Body of pancreas (tissue), 4 donors: ENCODE results near the gene MAP3K20. TPM values are rescaled to one million over a fixed set of nuclear protein-coding genes. Genes with fewer than 3 reads are reported as not detected.

Source experiments
- ATAC-seq: fragments of 150-250 bp; one replicate; pipeline ENCODE4 v1.9.1; 2016
- DNase-seq, 4 donors: peaks; one replicate each; pipeline ENCODE4 v3.0.0-alpha.2; 2019
- H3K27ac ChIP-seq, 4 donors: fragments of 200-600 bp; sonication (generic); 1 replicate in 3 of 4; 2 replicates in 1 of 4; pipeline versions ENCODE4 v1.5.1 to v1.6.1; 2016 to 2019; ENCODE audit warnings: mild to moderate bottlenecking in 1 of 4, mixed read lengths in 1 of 4, moderate library complexity in 1 of 4
- H3K27me3 ChIP-seq, 2 donors: fragments of 200-600 bp; sonication (generic); one replicate each; pipeline ENCODE4 v1.6.0; 2016; ENCODE audit warnings: mild to moderate bottlenecking in 1 of 2
- H3K36me3 ChIP-seq, 2 donors: fragments of 200-600 bp; sonication (generic); replicated peaks in 1 of 2; 2 replicates each; pipeline ENCODE4 v1.5.1; 2016; ENCODE audit warnings: low read depth in 2 of 2; ENCODE audit not compliant: insufficient read depth in 1 of 2
- H3K4me1 ChIP-seq: fragments of 200-600 bp; sonication (generic); one replicate; pipeline ENCODE4 v1.6.0; 2016
- H3K4me3 ChIP-seq, 2 donors: fragments of 200-600 bp; sonication (generic); 1 replicate in 1 of 2; 2 replicates in 1 of 2; pipeline ENCODE4 v1.5.1; 2016 to 2019
- H3K9me3 ChIP-seq, 3 donors: fragments of 200-600 bp; sonication (generic); 1 replicate in 2 of 3; 2 replicates in 1 of 3; pipeline ENCODE4 v1.5.1; 2016
- CTCF ChIP-seq, 7 experiments: fragments of 450-650 bp in 4 of 7; fragments of 200-600 bp in 3 of 7; sonication (generic) in 3 of 7; IDR thresholded peaks; one replicate each; pipeline ENCODE4 v1.5.1; 2016 to 2019; ENCODE audit warnings: antibody characterized with exemption in 7 of 7
- POLR2A ChIP-seq, 3 donors: fragments of 450-650 bp; IDR thresholded peaks; one replicate each; pipeline ENCODE4 v1.6.1; 2016; ENCODE audit warnings: antibody characterized with exemption in 3 of 3, mild to moderate bottlenecking in 2 of 3
- WGBS, 2 donors: methylation state at CpG; one replicate each; pipeline ENCODE4 v1.1.5; 2017; 5-methylcytosine and 5-hydroxymethylcytosine counted together
- intact Hi-C: fragments of 100-400 bp; cut with DNase I; formaldehyde crosslinking; loops from one replicate; pipeline ENCODE4 v1.15.1; 2023
- total RNA-seq, 2 donors: library from RNA; depleted of rRNA; stranded (reverse); fragments of >200 nt; gene quantifications; one replicate each; pipeline ENCODE4 v1.1.0, GENCODE V29; 2016

Gene MAP3K20
- total RNA-seq, 2 donors from 2014 or later: 11.5 to 18.7 TPM

GRCh38 chr2:173215316-173215715 lies 139.7 kb downstream of the MAP3K20 start:
- 87 to 89% methylated on average over 4 of the region's 4 CpGs for WGBS, 2 donors
- peaks cover 23% of the 10 kb centered on the region for H3K4me1 ChIP-seq

GRCh38 chr2:173216051-173216450 lies 140.4 kb downstream of the MAP3K20 start:
- Histone ChIP-seq H3K9me3 (no peaks in the 10 kb centered on the region), H3K4me3 (no peak overlapping the region), H3K27ac (no peak overlapping the region), H3K4me1 (peaks cover 16% of the 10 kb centered on the region), H3K27me3 (no peaks in the 10 kb centered on the region), H3K36me3 (peaks cover 0 to 3% of the 10 kb centered on the region in 2 donors)
- intact Hi-C loops: no loop called here
- 95 to 96% methylated on average over 1 of the region's 1 CpG for WGBS, 2 donors
- no peak for ATAC-seq
- DNase-seq: no peak
- TF ChIP-seq CTCF (IDR thresholded peaks at IDR 0.05): no peak
- no peak for TF ChIP-seq POLR2A (IDR thresholded peaks at IDR 0.05)

More at GRCh38 chr2:173215316-173215715, 139.7 kb downstream of the MAP3K20 start:
- DNase-seq (no peak), ATAC-seq (no peak)
- Histone ChIP-seq H3K4me3 (no peak overlapping the region), H3K36me3 (peaks cover 0 to 3% of the 10 kb centered on the region in 2 donors), H3K27ac (no peak overlapping the region), H3K27me3 (no peaks in the 10 kb centered on the region), H3K9me3 (no peaks in the 10 kb centered on the region)
- intact Hi-C loops: no loop called here
- TF ChIP-seq CTCF (IDR thresholded peaks at IDR 0.05) (no peak), POLR2A (IDR thresholded peaks at IDR 0.05) (no peak)

DNA sequence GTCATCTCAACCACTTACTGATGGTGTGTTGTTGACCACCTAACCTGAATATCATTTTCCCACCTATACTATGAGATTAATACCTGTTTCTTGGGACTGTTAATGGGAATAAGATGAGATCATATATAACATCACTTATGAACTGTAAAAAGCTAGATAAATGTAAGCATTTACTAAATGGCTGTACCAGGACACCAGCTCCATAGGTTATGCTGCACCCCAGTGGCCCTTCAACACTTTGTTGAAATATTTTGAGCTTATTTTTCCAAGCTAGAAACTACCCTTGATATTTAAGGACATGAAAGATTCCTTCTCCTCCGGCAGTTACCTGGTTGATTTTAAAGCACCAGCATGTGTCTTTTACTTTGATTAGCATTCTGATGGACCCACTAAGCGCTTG lies 141.0 kb downstream of the MAP3K20 start:
- intact Hi-C loops: no loop called here
- TF ChIP-seq POLR2A (IDR thresholded peaks at IDR 0.05) (no peak), CTCF (IDR thresholded peaks at IDR 0.05) (no peak)
- Histone ChIP-seq H3K4me3 (no peak overlapping the region), H3K27ac (no peak overlapping the region), H3K9me3 (no peaks in the 10 kb centered on the region), H3K4me1 (peaks cover 16% of the 10 kb centered on the region), H3K27me3 (no peaks in the 10 kb centered on the region), H3K36me3 (no peaks in the 10 kb centered on the region)
- DNase-seq (no peak), ATAC-seq (no peak)
- 76 to 91% methylated on average over 2 of the region's 2 CpGs for WGBS, 2 donors

GRCh38 chr2:173217116-173217840 lies 141.6 kb downstream of the MAP3K20 start:
- Histone ChIP-seq H3K4me3 (no peak overlapping the region), H3K9me3 (no peaks in the 10 kb centered on the region), H3K36me3 (no peaks in the 10 kb centered on the region), H3K27ac (no peak overlapping the region), H3K27me3 (no peaks in the 10 kb centered on the region), H3K4me1 (peaks cover 21% of the 10 kb centered on the region)
- TF ChIP-seq CTCF (IDR thresholded peaks at IDR 0.05) (no peak), POLR2A (IDR thresholded peaks at IDR 0.05) (no peak)
- 77 to 82% methylated on average over 20 of the region's 20 CpGs for WGBS, 2 donors
- DNase-seq (no peak), ATAC-seq (no peak)
- intact Hi-C loops: no loop called here
